ACC112 (cell line): ENCODE results near the gene CSTF1.

Experiments used
- H2AFZ ChIP-seq: fragments of 200-600 bp; sonication (generic); one replicate; pipeline ENCODE4 v1.6.0; 2017; ENCODE audit warnings: antibody characterized with exemption, low read length; ENCODE audit not compliant: unreplicated experiment
- H3K27ac ChIP-seq: fragments of 200-600 bp; sonication (generic); 2 replicates; pipeline ENCODE4 v1.5.1; 2014; ENCODE audit warnings: low read depth, mild to moderate bottlenecking, antibody characterized with exemption, low read length, moderate library complexity
- H3K27me3 ChIP-seq: fragments of 200-600 bp; sonication (generic); 2 replicates; pipeline ENCODE4 v1.6.1; 2014; ENCODE audit warnings: mild to moderate bottlenecking, antibody characterized with exemption, low read length, moderate library complexity, mixed read lengths; ENCODE audit not compliant: insufficient read depth
- H3K36me3 ChIP-seq: fragments of 200-600 bp; sonication (generic); 2 replicates; pipeline ENCODE4 v1.6.1; 2016; ENCODE audit warnings: mild to moderate bottlenecking, antibody characterized with exemption, low read length, moderate library complexity, mixed read lengths; ENCODE audit not compliant: insufficient read depth
- H3K4me1 ChIP-seq: fragments of 200-600 bp; sonication (generic); one replicate; pipeline ENCODE4 v1.6.1; 2016; ENCODE audit warnings: low read length, mixed read lengths; ENCODE audit not compliant: insufficient read depth, unreplicated experiment, control insufficient read depth
- H3K4me3 ChIP-seq: fragments of 200-600 bp; sonication (generic); 2 replicates; pipeline ENCODE4 v1.5.1; 2014; ENCODE audit warnings: mild to moderate bottlenecking, low read depth, low read length
- H3K79me2 ChIP-seq: fragments of 200-600 bp; sonication (generic); one replicate; pipeline ENCODE4 v1.6.0; 2016; ENCODE audit warnings: low read length; ENCODE audit not compliant: control insufficient read depth, unreplicated experiment, insufficient read depth

Gene CSTF1

GRCh38 chr20:56453352-56453751 lies 60.9 kb downstream of the CSTF1 start:
- no peak overlapping the region for H2AFZ ChIP-seq

GRCh38 chr20:56454754-56455153 lies 62.3 kb downstream of the CSTF1 start:
- Histone ChIP-seq H3K79me2 (no peaks in the 10 kb centered on the region), H3K4me3 (no peak overlapping the region), H3K36me3 (no peaks in the 10 kb centered on the region), H3K27me3 (no peaks in the 10 kb centered on the region), H3K4me1 (no peaks in the 10 kb centered on the region), H2AFZ (no peak overlapping the region), H3K27ac (no peak overlapping the region)

More at GRCh38 chr20:56453352-56453751, 60.9 kb downstream of the CSTF1 start:
- no peak overlapping the region for H3K4me3 ChIP-seq
- no peaks in the 10 kb centered on the region for H3K27me3 ChIP-seq
- H3K4me1 ChIP-seq = no peaks in the 10 kb centered on the region
- H3K79me2 ChIP-seq = no peaks in the 10 kb centered on the region
- no peak overlapping the region for H3K27ac ChIP-seq
- no peaks in the 10 kb centered on the region for H3K36me3 ChIP-seq
